ENCODE results near the gene VPS50.

Gene VPS50

GRCh38 chr7:93231799-93232672 lies at the start of gene VPS50:
Gene VPS50 (plus strand): TSS chr7:93232366. CDS start chr7:93232468, 102 bp downstream.
- DNase-seq, result peak; percentile 99

- no peak for DNase-seq
Measured at GRCh38 chr7:93185303-93186027, 46.7 kb upstream of the VPS50 start.

- no peak for DNase-seq
Measured at GRCh38 chr7:93188870-93189634, 43.1 kb upstream of the VPS50 start.

GRCh38 chr7:93194386-93194785 lies 37.8 kb upstream of the VPS50 start:
- DNase-seq, result no peak

- peak; percentile 56 to 60 for DNase-seq
Measured at GRCh38 chr7:93196336-93196735, 35.8 kb upstream of the VPS50 start.

- DNase-seq, result no peak
Measured at GRCh38 chr7:93198472-93198871, 33.7 kb upstream of the VPS50 start.

GRCh38 chr7:93202594-93203250 lies 29.4 kb upstream of the VPS50 start:
- DNase-seq, result no peak

- no peak for DNase-seq
Measured at GRCh38 chr7:93203496-93203895, 28.7 kb upstream of the VPS50 start.

- DNase-seq, result no peak
Measured at GRCh38 chr7:93205046-93205445, 27.1 kb upstream of the VPS50 start.

- DNase-seq, result no peak
Measured at GRCh38 chr7:93211228-93211818, 20.8 kb upstream of the VPS50 start.

- no peak for DNase-seq
Measured at GRCh38 chr7:93212881-93213280, 19.3 kb upstream of the VPS50 start.

GRCh38 chr7:93218997-93219827 lies 13.0 kb upstream of the VPS50 start:
- DNase-seq, result peak in 1 of 2 experiments; percentile 8

GRCh38 chr7:93219868-93220267 lies 12.3 kb upstream of the VPS50 start:
- no peak for DNase-seq

- DNase-seq, result no peak
Measured at GRCh38 chr7:93226310-93226709, 5.9 kb upstream of the VPS50 start, which contains the start of gene HEPACAM2. Gene HEPACAM2 (minus strand): TSS chr7:93226469.

GRCh38 chr7:93228302-93228701 lies 3.9 kb upstream of the VPS50 start:
- DNase-seq, result peak; percentile 81 to 89

- no peak for DNase-seq
Measured at GRCh38 chr7:93231259-93231658, 907 bp upstream of the VPS50 start.

GRCh38 chr7:93232673-93233018 lies 480 bp downstream of the VPS50 start:
- peak; percentile 29 to 51 for DNase-seq

GRCh38 chr7:93235541-93235940 lies 3.4 kb downstream of the VPS50 start:
- DNase-seq, result no peak

- no peak for DNase-seq
Measured at GRCh38 chr7:93238131-93238530, 6.0 kb downstream of the VPS50 start.

- DNase-seq, result no peak
Measured at GRCh38 chr7:93238748-93239147, 6.6 kb downstream of the VPS50 start.

- DNase-seq, result no peak
Measured at GRCh38 chr7:93239824-93240223, 7.7 kb downstream of the VPS50 start.
